DOHH2 (cell line): Measurements from ENCODE around the gene PELI2.

Experiments used
- CTCF ChIP-seq: fragments of 200-600 bp; sonication (generic); IDR thresholded peaks from one replicate; pipeline ENCODE4 v1.5.1; 2014; ENCODE audit warnings: antibody characterized with exemption, mild to moderate bottlenecking, low read depth, low read length; ENCODE audit not compliant: poor library complexity, severe bottlenecking
- EZH2phosphoT487 ChIP-seq: fragments of 200-600 bp; sonication (generic); IDR thresholded peaks from 2 replicates; pipeline ENCODE4 v1.6.1; 2017; ENCODE audit warnings: borderline replicate concordance, mild to moderate bottlenecking, antibody characterized with exemption, low read length, moderate library complexity, mixed read lengths

GRCh38 chr14:56237398-56237797 is 119.2 kb downstream of the PELI2 start:
- TF ChIP-seq CTCF (no peak), EZH2phosphoT487 (no peak)
